KMS-11 (cell line): ENCODE measurements around the gene GTF2F1.
"Not testable (repeated sequence)": the region's sequence is repeated elsewhere in the genome, so short reads cannot be mapped to it uniquely, and the experiment has no call there.

Experiments used
- H2AFZ ChIP-seq: fragments of 200-600 bp; sonication (generic); 2 replicates; pipeline ENCODE4 v1.6.1; 2016; ENCODE audit warnings: antibody characterized with exemption, mixed run types, low read depth
- H3K27ac ChIP-seq: fragments of 200-600 bp; sonication (generic); 2 replicates; pipeline ENCODE4 v1.6.1; 2016; ENCODE audit warnings: mild to moderate bottlenecking, mixed run types
- H3K27me3 ChIP-seq: fragments of 200-600 bp; sonication (generic); 2 replicates; pipeline ENCODE4 v1.6.1; 2017; ENCODE audit warnings: mild to moderate bottlenecking, low read depth, mixed run types, moderate library complexity; ENCODE audit not compliant: insufficient read depth
- H3K36me3 ChIP-seq: fragments of 200-600 bp; sonication (generic); 2 replicates; pipeline ENCODE4 v1.6.1; 2017; ENCODE audit warnings: mild to moderate bottlenecking, mixed run types; ENCODE audit not compliant: insufficient read depth
- H3K4me1 ChIP-seq: fragments of 200-600 bp; sonication (generic); 2 replicates; pipeline ENCODE4 v1.6.1; 2016; ENCODE audit warnings: mild to moderate bottlenecking, low read depth, mixed run types; ENCODE audit not compliant: poor library complexity, severe bottlenecking
- H3K4me2 ChIP-seq: fragments of 200-600 bp; sonication (generic); 2 replicates; pipeline ENCODE4 v1.7.0; 2016; ENCODE audit warnings: mild to moderate bottlenecking, mixed run types
- H3K4me3 ChIP-seq: fragments of 200-600 bp; sonication (generic); IDR thresholded peaks from 2 replicates; pipeline ENCODE4 v1.6.1; 2017; ENCODE audit warnings: low read depth, low read length, mixed read lengths; ENCODE audit not compliant: insufficient read depth
- H3K79me2 ChIP-seq: fragments of 200-600 bp; sonication (generic); 2 replicates; pipeline ENCODE4 v1.6.1; 2016; ENCODE audit warnings: low read depth, mixed run types; ENCODE audit not compliant: insufficient read depth
- H3K9ac ChIP-seq: fragments of 200-600 bp; sonication (generic); 2 replicates; pipeline ENCODE4 v1.6.1; 2016; ENCODE audit warnings: mild to moderate bottlenecking, mixed run types
- H4K20me1 ChIP-seq: fragments of 200-600 bp; sonication (generic); 2 replicates; pipeline ENCODE4 v1.6.1; 2016; ENCODE audit warnings: mild to moderate bottlenecking, mixed run types; ENCODE audit not compliant: insufficient read depth
- CTCF ChIP-seq: fragments of 200-600 bp; sonication (generic); conservative IDR thresholded peaks from 2 replicates; pipeline ENCODE4 v1.6.1; 2017; ENCODE audit warnings: low read depth, mild to moderate bottlenecking, antibody characterized with exemption, low read length, moderate library complexity, mixed read lengths

Gene GTF2F1

GRCh38 chr19:6350688-6351087 lies 42.3 kb downstream of the GTF2F1 start:
- H4K20me1 ChIP-seq = no peaks in the 10 kb centered on the region
- no peaks in the 10 kb centered on the region for H3K79me2 ChIP-seq
- peaks cover 5% of the 10 kb centered on the region; the same call in 1 of the 2 replicates for H3K27me3 ChIP-seq
- no peak overlapping the region for H3K9ac ChIP-seq
- no peak for TF ChIP-seq CTCF
- no peak overlapping the region for H3K27ac ChIP-seq
- no peaks in the 10 kb centered on the region for H3K36me3 ChIP-seq
- no peak overlapping the region for H2AFZ ChIP-seq
- H3K4me1 ChIP-seq = no peaks in the 10 kb centered on the region
- no peak overlapping the region for H3K4me2 ChIP-seq
- H3K4me3 ChIP-seq = no peak overlapping the region

- H2AFZ ChIP-seq, H3K4me2 ChIP-seq, H3K27me3 ChIP-seq, H3K4me1 ChIP-seq, H3K9ac ChIP-seq, H4K20me1 ChIP-seq, H3K4me3 ChIP-seq, H3K36me3 ChIP-seq, H3K27ac ChIP-seq, H3K79me2 ChIP-seq: not testable (repeated sequence)
Observed at GRCh38 chr19:6349271-6349670, 43.7 kb downstream of the GTF2F1 start.

- H4K20me1 ChIP-seq = no peaks in the 10 kb centered on the region
- no peak overlapping the region for H3K4me2 ChIP-seq
- H3K27me3 ChIP-seq = no peaks in the 10 kb centered on the region; the same call in 1 of the 2 replicates
- peak overlapping the region; percentile 28; the same call in 1 of the 2 replicates for H2AFZ ChIP-seq
- no peak overlapping the region for H3K9ac ChIP-seq
- no peak overlapping the region for H3K4me3 ChIP-seq
- no peaks in the 10 kb centered on the region for H3K36me3 ChIP-seq
- H3K27ac ChIP-seq = no peak overlapping the region
- H3K4me1 ChIP-seq = no peaks in the 10 kb centered on the region
- no peaks in the 10 kb centered on the region for H3K79me2 ChIP-seq
- no peak for TF ChIP-seq CTCF
Observed at GRCh38 chr19:6343462-6343861, 49.5 kb downstream of the GTF2F1 start.

GRCh38 chr19:6340493-6341201 lies 52.3 kb downstream of the GTF2F1 start:
- Histone ChIP-seq H3K27me3 (no peaks in the 10 kb centered on the region), H2AFZ (no peak overlapping the region), H3K4me2 (no peak overlapping the region), H3K9ac (no peak overlapping the region), H3K36me3 (no peaks in the 10 kb centered on the region), H3K79me2 (no peaks in the 10 kb centered on the region), H3K27ac (no peak overlapping the region), H4K20me1 (no peaks in the 10 kb centered on the region), H3K4me3 (no peak overlapping the region), H3K4me1 (no peaks in the 10 kb centered on the region)
- no peak for TF ChIP-seq CTCF

- H3K79me2 ChIP-seq = no peaks in the 10 kb centered on the region
- no peak for TF ChIP-seq CTCF
- no peak overlapping the region for H2AFZ ChIP-seq
- no peaks in the 10 kb centered on the region for H3K4me1 ChIP-seq
- H3K27me3 ChIP-seq = no peaks in the 10 kb centered on the region
- no peak overlapping the region for H3K4me3 ChIP-seq
- H3K4me2 ChIP-seq = no peak overlapping the region
- H3K27ac ChIP-seq = no peak overlapping the region
- no peak overlapping the region for H3K9ac ChIP-seq
- no peaks in the 10 kb centered on the region for H3K36me3 ChIP-seq
- no peaks in the 10 kb centered on the region for H4K20me1 ChIP-seq
Observed at GRCh38 chr19:6334490-6335285, 58.3 kb downstream of the GTF2F1 start.
